Measurements from ENCODE around the gene OTOF.

Gene OTOF

GRCh38 chr2:26455670-26456439 lies 22.1 kb downstream of the OTOF start:
- TF ChIP-seq, protein P1, sequence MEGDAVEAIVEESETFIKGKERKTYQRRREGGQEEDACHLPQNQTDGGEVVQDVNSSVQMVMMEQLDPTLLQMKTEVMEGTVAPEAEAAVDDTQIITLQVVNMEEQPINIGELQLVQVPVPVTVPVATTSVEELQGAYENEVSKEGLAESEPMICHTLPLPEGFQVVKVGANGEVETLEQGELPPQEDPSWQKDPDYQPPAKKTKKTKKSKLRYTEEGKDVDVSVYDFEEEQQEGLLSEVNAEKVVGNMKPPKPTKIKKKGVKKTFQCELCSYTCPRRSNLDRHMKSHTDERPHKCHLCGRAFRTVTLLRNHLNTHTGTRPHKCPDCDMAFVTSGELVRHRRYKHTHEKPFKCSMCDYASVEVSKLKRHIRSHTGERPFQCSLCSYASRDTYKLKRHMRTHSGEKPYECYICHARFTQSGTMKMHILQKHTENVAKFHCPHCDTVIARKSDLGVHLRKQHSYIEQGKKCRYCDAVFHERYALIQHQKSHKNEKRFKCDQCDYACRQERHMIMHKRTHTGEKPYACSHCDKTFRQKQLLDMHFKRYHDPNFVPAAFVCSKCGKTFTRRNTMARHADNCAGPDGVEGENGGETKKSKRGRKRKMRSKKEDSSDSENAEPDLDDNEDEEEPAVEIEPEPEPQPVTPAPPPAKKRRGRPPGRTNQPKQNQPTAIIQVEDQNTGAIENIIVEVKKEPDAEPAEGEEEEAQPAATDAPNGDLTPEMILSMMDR (IDR thresholded peaks at IDR 0.05; ENCODE audit: borderline replicate concordance, control extremely low read depth, extremely low read depth, insufficient read depth, missing control alignments): no peak

DNA sequence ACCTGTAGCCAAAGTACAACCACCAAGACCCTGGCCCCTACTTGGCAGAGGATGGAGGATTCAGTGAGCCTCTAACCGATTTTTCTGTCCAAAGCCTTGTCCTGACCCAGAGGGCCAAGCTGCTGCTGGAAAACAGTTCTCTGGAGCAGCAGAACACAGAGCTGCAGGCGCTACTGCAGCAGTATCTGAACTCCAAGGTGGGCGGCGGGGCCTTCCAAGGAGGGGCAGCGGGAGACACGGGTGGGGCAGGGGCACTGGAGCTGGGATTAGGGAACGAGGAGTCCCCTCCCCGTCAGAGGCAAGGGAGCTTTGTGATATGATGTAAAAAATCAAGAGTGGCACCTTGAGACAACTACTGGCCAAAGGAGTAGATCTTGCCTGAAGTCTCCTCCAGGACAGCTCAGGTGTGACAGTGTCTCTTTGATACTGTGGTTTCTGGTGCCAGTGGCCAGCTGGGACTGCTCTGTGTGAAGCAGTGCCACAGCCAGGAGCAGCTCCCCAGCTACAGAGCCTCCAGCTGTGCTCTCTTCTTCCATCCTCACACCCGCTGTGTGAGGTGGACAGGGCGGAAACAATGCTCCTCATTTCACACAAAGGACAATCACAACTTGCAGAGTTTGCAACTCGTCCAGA lies 22.8 kb downstream of the OTOF start:
- in situ Hi-C loops (cut with MboI; ENCODE audit: low sequenced_read_pairs, unreplicated experiment): no loop called here
- TF ChIP-seq, protein P1 (IDR thresholded peaks at IDR 0.05; ENCODE audit: borderline replicate concordance, control extremely low read depth, extremely low read depth, insufficient read depth, missing control alignments): no peak
- no peak for DNase-seq (ENCODE audit: low spot score)

More at GRCh38 chr2:26455670-26456439, 22.1 kb downstream of the OTOF start:
- DNase-seq (ENCODE audit: low spot score): no peak
- in situ Hi-C loops (cut with MboI; ENCODE audit: low sequenced_read_pairs, unreplicated experiment): no loop called here

DNA sequence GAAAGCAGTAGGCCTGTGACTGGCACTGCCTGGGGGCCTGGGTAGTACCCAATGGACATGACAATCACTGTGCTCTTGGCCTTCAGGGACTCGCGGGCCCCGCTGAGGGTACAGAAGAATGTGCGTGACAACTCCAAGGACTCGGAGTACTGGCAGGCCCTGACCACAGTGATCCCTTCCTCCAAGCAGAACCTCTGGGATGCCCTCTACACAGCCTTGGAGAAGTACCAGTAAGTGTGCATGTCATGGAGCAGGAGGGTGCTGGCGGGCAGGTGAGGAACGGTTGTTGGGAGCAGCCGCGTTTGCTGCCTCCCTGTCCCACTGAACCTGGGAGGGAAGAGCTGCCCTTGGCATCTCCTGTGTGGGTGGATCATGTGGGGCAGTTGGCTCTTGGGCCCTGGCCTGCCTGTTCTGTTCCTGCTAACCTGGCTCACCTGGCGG lies 23.3 kb downstream of the OTOF start:
- DNase-seq (ENCODE audit: low spot score): no peak
- in situ Hi-C loops (cut with MboI; ENCODE audit: low sequenced_read_pairs, unreplicated experiment): no loop called here
- TF ChIP-seq, protein P1 (IDR thresholded peaks at IDR 0.05; ENCODE audit: borderline replicate concordance, control extremely low read depth, extremely low read depth, insufficient read depth, missing control alignments): no peak

GRCh38 chr2:26453421-26454329 lies 24.2 kb downstream of the OTOF start:
- in situ Hi-C loops (cut with MboI; ENCODE audit: low sequenced_read_pairs, unreplicated experiment): no loop called here
- DNase-seq (ENCODE audit: low spot score): no peak
- TF ChIP-seq, protein P1 (IDR thresholded peaks at IDR 0.05; ENCODE audit: borderline replicate concordance, control extremely low read depth, extremely low read depth, insufficient read depth, missing control alignments): no peak

GRCh38 chr2:26451700-26452099 lies 26.2 kb downstream of the OTOF start:
- in situ Hi-C loops (cut with MboI; ENCODE audit: low sequenced_read_pairs, unreplicated experiment): no loop called here
- DNase-seq (ENCODE audit: low spot score): no peak
- TF ChIP-seq, protein P1 (IDR thresholded peaks at IDR 0.05; ENCODE audit: borderline replicate concordance, control extremely low read depth, extremely low read depth, insufficient read depth, missing control alignments): no peak

DNA sequence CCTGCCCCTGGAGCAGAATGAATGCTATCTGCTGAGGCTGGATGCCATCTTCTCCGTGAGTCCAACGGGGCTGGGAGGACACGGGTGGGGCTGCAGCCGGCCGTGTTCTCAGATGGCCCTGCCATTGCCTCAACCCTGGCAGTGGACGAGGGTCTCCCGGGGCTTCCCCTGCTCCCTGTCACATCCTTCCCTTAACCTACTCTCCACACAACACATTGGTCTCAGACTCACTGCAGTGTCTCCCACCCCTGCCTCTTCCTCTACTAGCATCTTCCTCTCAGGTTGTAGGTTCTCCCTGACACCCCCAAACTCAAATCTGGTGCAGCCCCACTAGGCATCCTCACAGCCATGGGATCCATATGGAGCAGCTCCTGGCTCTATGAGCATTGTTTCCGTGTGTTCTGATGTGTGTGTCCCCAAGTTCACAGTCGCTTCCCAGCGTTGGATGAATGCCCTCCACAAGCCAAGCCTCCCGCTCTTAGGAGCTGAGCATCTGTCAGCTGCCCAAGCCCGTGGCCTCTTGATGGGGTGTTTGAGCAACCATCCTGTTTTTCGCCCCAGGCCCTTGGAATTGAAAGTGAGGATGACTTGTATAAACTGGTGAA lies 27.8 kb downstream of the OTOF start:
- in situ Hi-C loops (cut with MboI; ENCODE audit: low sequenced_read_pairs, unreplicated experiment): no loop called here
- DNase-seq (ENCODE audit: low spot score): no peak
- TF ChIP-seq, protein P1 (IDR thresholded peaks at IDR 0.05; ENCODE audit: borderline replicate concordance, control extremely low read depth, extremely low read depth, insufficient read depth, missing control alignments): no peak

Data from GM13976 (cell line).